ENCODE data around the gene LMNA.
A peak's percentile ranks its signal among the peaks of the same experiment; 100 is the strongest.

Gene LMNA

GRCh38 chr1:156082309-156083091, 32.0 kb upstream of the LMNA start, which contains the start of gene MEX3A:
MEX3A (minus strand) TSS chr1:156082465; CDS start chr1:156081998, 467 bp downstream.
- DNase-seq: no peak

- no peak for DNase-seq
Observed at GRCh38 chr1:156083800-156084790, 30.4 kb upstream of the LMNA start.

- no peak for DNase-seq
Observed at GRCh38 chr1:156086256-156086662, 28.3 kb upstream of the LMNA start.

DNA sequence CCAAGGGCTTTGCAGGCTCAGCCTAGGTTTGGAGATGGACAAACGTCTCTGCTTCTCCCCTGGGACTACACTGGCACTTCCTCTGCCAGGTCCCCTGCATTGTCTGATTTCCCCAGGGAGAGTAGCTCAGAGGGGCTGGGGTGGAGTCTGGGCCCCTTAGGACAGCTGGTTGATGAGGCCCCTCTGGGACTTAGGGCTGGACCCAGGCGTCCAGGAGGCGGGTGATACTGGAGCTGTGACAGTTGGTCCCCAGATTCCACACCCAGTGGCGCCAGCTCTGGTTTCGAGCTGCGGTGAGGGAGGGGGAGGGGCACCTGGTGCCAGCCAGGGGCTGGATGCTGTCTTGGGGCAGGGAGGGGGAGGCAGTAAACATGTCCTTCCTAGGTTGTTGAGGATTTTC, 24.8 kb upstream of the LMNA start:
- no peak for DNase-seq

DNA sequence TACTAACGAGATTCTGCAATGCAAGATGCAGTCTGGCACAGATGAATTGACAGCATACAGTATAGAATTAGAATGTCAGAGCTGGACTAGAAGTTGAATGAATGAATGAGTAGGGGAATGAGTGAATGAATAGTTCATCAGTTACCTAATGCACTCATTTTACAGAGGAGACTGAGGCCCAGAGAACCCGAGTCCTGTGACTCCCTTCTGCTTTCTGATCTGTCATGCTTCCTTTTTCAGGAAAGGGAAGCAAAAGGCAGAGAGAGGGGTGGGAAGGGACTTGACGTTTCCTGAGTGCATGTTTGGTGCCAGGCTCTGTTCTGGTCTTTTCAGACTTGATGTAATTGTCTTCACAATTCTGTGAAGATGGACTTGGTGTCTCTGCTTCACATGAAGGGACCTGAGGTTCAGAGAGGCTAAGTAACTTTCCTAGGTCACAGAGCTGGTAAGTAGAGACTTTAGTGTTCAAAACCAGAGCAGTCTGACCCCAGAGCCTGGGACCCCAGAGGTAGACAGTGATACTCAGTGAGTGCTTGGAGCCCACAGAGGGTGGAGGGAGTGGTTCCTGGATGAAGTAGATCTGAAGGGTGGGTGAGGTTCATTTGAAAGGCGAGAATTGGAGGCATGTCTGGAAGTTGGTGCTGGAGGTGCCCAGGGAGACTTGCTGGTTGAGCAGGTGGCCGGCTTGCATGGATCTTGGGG, 24.2 kb upstream of the LMNA start:
- DNase-seq: no peak

DNA sequence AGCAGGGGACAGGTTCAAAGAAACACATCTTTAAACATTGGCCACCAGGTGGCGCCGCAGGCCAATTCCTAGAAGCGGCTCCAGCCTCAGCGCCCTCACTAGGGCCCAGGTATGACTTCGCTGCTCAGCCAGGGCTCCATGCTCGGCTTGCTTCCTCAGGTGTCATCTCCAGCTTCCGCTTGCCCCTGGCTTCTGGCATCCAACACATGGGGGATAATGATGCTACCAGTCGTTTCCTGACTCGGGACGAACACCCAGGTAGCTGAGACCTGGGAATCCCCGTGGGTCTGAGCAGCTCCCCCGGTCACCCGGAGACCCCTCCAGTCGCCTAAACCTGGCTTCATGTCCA, 23.7 kb upstream of the LMNA start:
- DNase-seq: peak; percentile 65

- no peak for DNase-seq
Observed at GRCh38 chr1:156091610-156092009, 22.9 kb upstream of the LMNA start.

DNA sequence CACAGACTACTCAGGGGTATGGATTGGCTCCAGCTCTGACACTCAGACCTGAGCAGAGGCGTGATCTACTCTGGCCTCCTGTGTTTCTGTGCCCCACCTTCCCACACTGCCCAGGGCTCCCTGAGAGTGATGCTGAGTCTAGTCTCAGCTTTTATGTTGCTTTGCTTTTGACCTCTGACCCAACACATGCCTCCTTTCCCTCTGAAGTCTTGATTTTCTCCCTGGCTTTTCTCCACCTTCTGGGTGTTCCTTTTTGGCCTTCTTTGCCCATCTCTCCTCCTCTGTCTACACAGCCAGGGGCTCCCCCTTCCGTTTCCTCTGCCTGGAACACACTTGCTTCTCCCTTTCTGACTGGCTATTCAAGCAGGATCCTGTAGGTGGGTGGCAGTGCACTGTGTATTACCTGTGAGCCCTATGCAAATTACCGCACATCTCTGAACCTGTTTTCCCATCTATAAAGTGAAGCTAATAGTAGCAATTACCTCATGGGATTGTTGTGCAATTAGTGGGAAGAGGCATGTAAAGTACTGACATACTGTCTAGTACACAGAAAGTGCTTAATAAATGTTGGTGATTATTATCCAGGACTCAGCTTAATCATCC, 18.5 kb upstream of the LMNA start:
- DNase-seq: no peak

DNA sequence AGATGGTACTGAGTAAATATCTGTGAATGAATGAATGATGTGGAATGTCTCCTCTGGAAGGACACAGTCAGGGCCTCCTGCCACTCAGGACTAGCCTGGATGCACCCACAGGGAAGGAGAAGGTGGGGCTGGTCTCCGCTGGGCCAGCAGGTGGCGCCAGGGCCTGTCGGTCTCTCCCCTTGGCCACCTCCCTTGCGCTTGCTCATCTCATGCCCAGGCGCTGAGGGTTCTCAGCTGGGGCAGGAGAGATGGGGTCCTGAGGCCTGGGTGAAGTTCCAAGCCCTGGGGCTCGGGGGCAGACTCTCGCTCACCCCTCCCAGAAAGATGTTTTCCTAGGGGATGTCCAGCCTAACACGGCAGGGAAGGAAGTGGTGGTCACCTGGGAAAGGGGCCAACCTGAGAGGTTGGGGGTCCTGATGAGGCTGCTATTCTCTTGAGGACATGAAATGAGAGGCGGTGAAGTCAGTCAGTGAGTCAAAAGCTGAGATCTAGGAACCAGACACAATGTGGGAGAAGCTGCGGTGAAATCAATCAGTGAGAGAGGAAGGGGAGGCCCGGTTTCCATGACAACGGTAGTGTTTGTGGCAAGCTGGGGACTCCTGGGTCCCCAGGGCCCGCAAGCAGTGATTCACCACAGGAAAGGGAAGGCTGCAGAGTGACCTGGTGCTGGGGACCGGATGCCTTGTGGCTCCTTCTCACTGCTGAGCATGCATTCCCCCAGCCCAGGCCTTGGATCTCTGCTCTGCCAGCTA, 17.7 kb upstream of the LMNA start:
- DNase-seq: peak; percentile 84

DNA sequence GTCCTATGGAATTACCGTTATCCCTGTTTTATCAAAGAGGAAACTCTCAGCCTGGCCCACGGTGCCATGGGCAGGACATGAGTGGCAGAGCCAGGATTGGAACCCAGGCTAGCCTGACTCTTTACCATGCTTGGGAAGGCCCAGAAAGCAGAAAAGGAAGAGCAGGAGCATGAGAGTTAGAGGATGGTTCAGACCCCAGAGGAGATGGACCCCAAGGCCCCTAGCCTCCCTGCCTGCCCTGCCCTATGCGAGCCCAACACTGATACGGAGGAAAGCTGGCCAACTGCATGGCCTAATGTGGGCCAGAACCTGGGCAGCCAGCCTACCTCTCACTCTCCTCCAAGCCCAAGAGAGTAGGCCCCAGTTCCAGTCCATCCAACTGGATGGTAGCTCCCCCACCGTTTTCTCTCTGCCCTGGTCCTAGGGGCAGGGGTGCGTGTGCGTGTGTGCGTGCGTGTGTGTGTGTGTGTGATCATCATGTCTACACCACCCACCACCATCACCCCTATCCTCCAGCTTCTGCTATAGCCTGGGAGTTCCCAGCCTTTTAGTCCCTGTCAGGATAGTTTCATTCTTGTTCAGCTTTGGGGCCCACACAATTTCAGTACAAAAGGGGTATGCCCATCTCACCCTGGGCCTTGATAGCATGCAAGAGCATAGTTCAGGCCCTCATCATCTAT, 16.9 kb upstream of the LMNA start:
- no peak for DNase-seq

GRCh38 chr1:156098784-156099183, 15.7 kb upstream of the LMNA start:
- DNase-seq: no peak

- DNase-seq: no peak
Observed at GRCh38 chr1:156099282-156099681, 15.2 kb upstream of the LMNA start.

GRCh38 chr1:156100205-156100995, 14.1 kb upstream of the LMNA start:
- DNase-seq: no peak

GRCh38 chr1:156101880-156102279, 12.6 kb upstream of the LMNA start:
- DNase-seq: no peak

GRCh38 chr1:156102633-156103511, 11.6 kb upstream of the LMNA start:
- no peak for DNase-seq

DNA sequence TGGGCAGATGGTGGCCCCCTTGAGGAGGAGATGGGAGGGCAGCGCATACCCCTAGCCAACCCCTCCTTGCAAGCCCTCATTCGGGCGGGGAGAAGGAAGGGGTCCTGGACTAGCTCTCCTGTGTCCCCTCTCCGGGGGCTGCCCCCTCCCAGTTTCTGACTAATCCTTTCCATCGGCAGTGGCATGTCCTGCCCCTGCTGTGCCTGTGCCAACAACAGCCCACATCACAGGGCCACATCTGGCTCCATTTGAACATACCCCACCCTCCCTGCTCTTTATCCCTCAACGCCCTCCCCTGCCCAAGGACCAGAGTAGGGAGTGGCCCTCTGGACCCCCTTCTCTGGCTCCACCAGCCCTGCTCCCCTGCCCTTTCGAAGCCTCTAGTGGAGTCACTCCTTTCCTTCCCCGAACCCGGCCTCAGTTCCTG, 11.0 kb upstream of the LMNA start:
- no peak for DNase-seq

- DNase-seq: peak; percentile 82
Observed at GRCh38 chr1:156104065-156104810, 10.3 kb upstream of the LMNA start.

Measured in amniotic stem cell (primary cell).